K562 (cell line): ENCODE results near the gene RGS14. TPM values are rescaled to one million over a fixed set of nuclear protein-coding genes. Genes with fewer than 3 reads are reported as not detected.

Experiments
- ATAC-seq: fragments of 200-7000 bp; cut with Tn5 transposase; 3 replicates; pipeline ENCODE4 v1.9.1; 2020; ENCODE audit warnings: moderate library complexity
- Bru-seq: library from RNA; stranded (reverse); fragments of 400-500 nt; gene quantifications from one replicate; lab custom pipeline; 2021; lab: Mats Ljungman, UMichigan
- BruChase-seq, 2 experiments: library from RNA; stranded (reverse); fragments of 400-500 nt; gene quantifications; one replicate each; lab custom pipeline; 2021; lab: Mats Ljungman, UMichigan
- BruUV-seq: library from RNA; stranded (reverse); fragments of 400-500 nt; replicated peaks from 2 replicates; lab custom pipeline; 2021; lab: Mats Ljungman, UMichigan
- CTCF ChIA-PET: fragments of 300-600 bp; formaldehyde crosslinking; extraction: SDS; loops from one replicate; lab custom pipeline; 2021; ENCODE audit warnings: low intra/inter-chr PET ratio; lab: Yijun Ruan, JAX
- POLR2A ChIA-PET: fragments of 300-600, 350-650 bp; sonication (Branson Sonifier 250); formaldehyde crosslinking; extraction: SDS; loops from one replicate; lab custom pipeline; 2021; ENCODE audit warnings: antibody characterized with exemption, inconsistent platforms; lab: Yijun Ruan, JAX
- DNase-seq, 4 experiments: peaks; one replicate each; pipeline versions ENCODE4 v3.0.0 to v3.0.0-alpha.2; 2011 to 2018; ENCODE audit warnings: low spot score in 3 of 4, mixed read lengths in 3 of 4; ENCODE audit errors: extremely low read depth in 1 of 4
- FAIRE-seq: peaks from 2 replicates; lab custom pipeline; 2011; peaks lifted over from hg19 to GRCh38; lab: Jason Lieb, UNC
- H2AFZ ChIP-seq: 2 replicates; pipeline ENCODE4 v1.6.0; 2011; ENCODE audit warnings: low read depth, low read length, control low read depth, inconsistent platforms
- H3K27ac ChIP-seq: fragments of 200-600 bp; 3 replicates; pipeline ENCODE4 v1.8.0; 2011; ENCODE audit warnings: low read depth, mild to moderate bottlenecking, control low read depth, inconsistent platforms, low read length, moderate library complexity, mixed read lengths; ENCODE audit errors: extremely low read depth
- H3K27me3 ChIP-seq, 2 experiments: fragments of 300-600 bp in 1 of 2; 2 replicates in 1 of 2; 3 replicates in 1 of 2; pipeline versions ENCODE4 v1.6.0 to v1.8.0; 2011; ENCODE audit warnings: inconsistent platforms in 2 of 2, low read length in 2 of 2, mild to moderate bottlenecking in 1 of 2, mixed read lengths in 1 of 2, moderate library complexity in 1 of 2; ENCODE audit not compliant: control insufficient read depth in 2 of 2, insufficient read depth in 2 of 2
- H3K36me3 ChIP-seq: fragments of 300-600 bp; 3 replicates; pipeline ENCODE4 v1.8.0; 2011; ENCODE audit warnings: mild to moderate bottlenecking, low read length, inconsistent platforms; ENCODE audit not compliant: control insufficient read depth, insufficient read depth
- H3K4me1 ChIP-seq, 2 experiments: fragments of 200-600 bp in 1 of 2; replicated peaks in 1 of 2; 2 replicates in 1 of 2; 3 replicates in 1 of 2; pipeline versions ENCODE4 v1.5.1 to v1.8.0; 2011; ENCODE audit warnings: inconsistent platforms in 2 of 2, low read length in 2 of 2, mild to moderate bottlenecking in 1 of 2, mixed read lengths in 1 of 2, moderate library complexity in 1 of 2; ENCODE audit not compliant: control insufficient read depth in 2 of 2, insufficient read depth in 2 of 2
- H3K4me2 ChIP-seq: 2 replicates; pipeline ENCODE4 v1.6.1; 2011; ENCODE audit warnings: low read length, control low read depth, inconsistent platforms, mixed read lengths; ENCODE audit not compliant: insufficient read depth
- H3K4me3 ChIP-seq: fragments of 200-600 bp; sonication (generic), shearing (Covaris generic); 2 replicates; pipeline ENCODE4 v1.5.1; 2016; ENCODE audit warnings: control low read depth, inconsistent platforms
- H3K79me2 ChIP-seq: fragments of 200-600 bp; 3 replicates; pipeline ENCODE4 v1.8.0; 2011; ENCODE audit warnings: low read length, inconsistent platforms; ENCODE audit not compliant: control insufficient read depth, insufficient read depth
- H3K9ac ChIP-seq, 2 experiments: 2 replicates each; pipeline versions ENCODE4 v1.6.0 to v1.6.1; 2011; ENCODE audit warnings: low read depth in 2 of 2, low read length in 2 of 2, control low read depth in 1 of 2, inconsistent platforms in 1 of 2, mild to moderate bottlenecking in 1 of 2, mixed read lengths in 1 of 2; ENCODE audit not compliant: insufficient read depth in 1 of 2
- H3K9me1 ChIP-seq: one replicate; pipeline ENCODE4 v1.6.0; 2011; ENCODE audit warnings: inconsistent platforms, mild to moderate bottlenecking, low read length, moderate library complexity; ENCODE audit not compliant: control insufficient read depth, insufficient read depth
- H3K9me3 ChIP-seq: replicated peaks from 2 replicates; pipeline ENCODE4 v1.5.1; 2011; ENCODE audit warnings: low read depth, low read length, inconsistent platforms; ENCODE audit not compliant: control insufficient read depth, insufficient read depth
- H4K20me1 ChIP-seq: replicated peaks from 2 replicates; pipeline ENCODE4 v1.6.1; 2011; ENCODE audit warnings: low read length, inconsistent platforms, mixed read lengths; ENCODE audit not compliant: control insufficient read depth, insufficient read depth
- ATF7 ChIP-seq: fragments of 450-650 bp; IDR thresholded peaks from 2 replicates; pipeline ENCODE4 v1.7.1; 2014; ENCODE audit warnings: mild to moderate bottlenecking, moderate library complexity
- CSDE1 ChIP-seq, 2 experiments: fragments of 450-650 bp; IDR thresholded peaks; 2 replicates each; pipeline ENCODE4 v1.6.1; 2016; ENCODE audit warnings: mild to moderate bottlenecking in 1 of 2
- HNRNPL ChIP-seq: fragments of 200-400 bp; formaldehyde crosslinking; IDR thresholded peaks from 2 replicates; pipeline ENCODE4 v1.6.1; 2017; ENCODE audit warnings: low read depth, mild to moderate bottlenecking, low read length
- LCOR ChIP-seq: sonication (generic); formaldehyde crosslinking; IDR thresholded peaks from 2 replicates; pipeline ENCODE4 v1.8.0; 2022; ENCODE audit warnings: mild to moderate bottlenecking, missing genetic modification reagents
- NFIC ChIP-seq: fragments of 450-650 bp; IDR thresholded peaks from 2 replicates; pipeline ENCODE4 v1.6.1; 2017; ENCODE audit warnings: mild to moderate bottlenecking, inconsistent platforms
- NRF1 ChIP-seq, 2 experiments: fragments of 450-650 bp; IDR thresholded peaks in 1 of 2; conservative IDR thresholded peaks in 1 of 2; 2 replicates each; pipeline ENCODE4 v1.6.1; 2014; ENCODE audit warnings: mild to moderate bottlenecking in 2 of 2
- PPARD ChIP-seq: fragments of 250-450 bp; sonication (Bioruptor Pico); IDR thresholded peaks from 2 replicates; pipeline ENCODE4 v1.8.0; 2022; ENCODE audit warnings: inconsistent platforms, mild to moderate bottlenecking, moderate library complexity
- PREB ChIP-seq: sonication (generic); formaldehyde crosslinking; IDR thresholded peaks from 2 replicates; pipeline ENCODE4 v1.8.1; 2023; ENCODE audit warnings: mild to moderate bottlenecking, missing genetic modification reagents
- RBFOX2 ChIP-seq: fragments of 200-400 bp; formaldehyde crosslinking; IDR thresholded peaks from 2 replicates; pipeline ENCODE4 v1.6.1; 2017; ENCODE audit warnings: low read depth, mild to moderate bottlenecking, low read length, moderate library complexity
- SMARCA4 ChIP-seq: fragments of 450-650 bp; IDR thresholded peaks from 2 replicates; pipeline ENCODE4 v1.6.1; 2016
- SNIP1 ChIP-seq: fragments of 450-650 bp; IDR thresholded peaks from 2 replicates; pipeline ENCODE4 v1.7.1; 2017; ENCODE audit warnings: low read depth, mild to moderate bottlenecking
- TRIM25 ChIP-seq: fragments of 450-650 bp; IDR thresholded peaks from 2 replicates; pipeline ENCODE4 v1.7.0; 2016; ENCODE audit warnings: borderline replicate concordance
- ZNF133 ChIP-seq: fragments of 250-450 bp; sonication (Bioruptor Pico); IDR thresholded peaks from 2 replicates; pipeline ENCODE4 v1.4.0; 2020; ENCODE audit warnings: mild to moderate bottlenecking
- WGBS: fragments of 100-300 bp; shearing (Covaris generic); methylation state at CpG from one replicate; pipeline ENCODE4 v1.1.6; 2016; ENCODE audit warnings: low coverage, mixed read lengths; ENCODE audit not compliant: insufficient coverage; ENCODE audit errors: missing lambda C conversion rate; 5-methylcytosine and 5-hydroxymethylcytosine counted together
- in situ Hi-C: fragments of 300-500 bp; cut with MboI; formaldehyde crosslinking; loops from 4 replicates; pipeline ENCODE4 v1.15.0; 2018; ENCODE audit warnings: inconsistent platforms, mixed read lengths
- intact Hi-C: fragments of 100-400 bp; cut with micrococcal nuclease; formaldehyde crosslinking; loops from 2 replicates; pipeline ENCODE4 v1.14.2; 2022
- long read RNA-seq, 3 experiments: library from polyadenylated mRNA in 2 of 3; library from RNA in 1 of 3; unstranded in 2 of 3; stranded (forward) in 1 of 3; transcript quantifications; one replicate each; pipeline ENCODE4 v2.0.0, GENCODE V29; 2019 to 2022
- polyA minus RNA-seq, 3 experiments: library from RNA; depleted of rRNA, polyadenylated mRNA; stranded (reverse); fragments of >200 nt; gene quantifications; 2 replicates each; pipeline ENCODE4 v1.2.3, GENCODE V29; 2011
- polyA plus RNA-seq, 8 experiments: library from polyadenylated mRNA; depleted of rRNA in 4 of 8; stranded (reverse) in 5 of 8; unstranded in 3 of 8; fragments of >200 nt; fragmentation: Nextera tagmentation in 2 of 8; fragmentation: Illumina TruSeq in 1 of 8; extraction: Ambion mirVana in 2 of 8; extraction: Trizol in 1 of 8; gene quantifications; 2 replicates each; pipeline versions ENCODE4 v1.2.1 to v1.2.3, GENCODE V29; 2011 to 2014; ENCODE audit warnings: inconsistent platforms in 1 of 8, missing spikeins in 1 of 8
- total RNA-seq, 7 experiments: library from RNA; depleted of rRNA in 6 of 7; stranded (reverse); fragments of >200 nt in 6 of 7; fragmentation: Illumina TruSeq in 2 of 7; extraction: Trizol in 2 of 7; gene quantifications; 2 replicates each; pipeline versions ENCODE4 v1.2.1 to v1.2.3, GENCODE V29; 2011 to 2021; ENCODE audit warnings: low replicate concordance in 1 of 7

RGS14 gene
- total RNA-seq (2011; cell fraction: chromatin; rRNA removed; ENCODE audit: low replicate concordance): 35.8 and 98.9 TPM in 2 replicates
- 87.6 and 104 TPM in 2 replicates for total RNA-seq (2011; cell fraction: nucleolus; rRNA removed)
- total RNA-seq (2011; cell fraction: nucleoplasm; rRNA removed): 52.4 and 57.0 TPM in 2 replicates
- total RNA-seq (2014; rRNA removed) (63.1 and 86.1 TPM in 2 replicates), total RNA-seq (2014; rRNA removed; fragmentation: Illumina TruSeq; extraction: Trizol) (6.3 and 10.5 TPM in 2 replicates), total RNA-seq (2015; rRNA removed; fragmentation: Illumina TruSeq; extraction: Trizol) (34.5 and 38.8 TPM in 2 replicates), total RNA-seq (2021) (50.3 and 55.4 TPM in 2 replicates), polyA plus RNA-seq (2011; rRNA removed) (21.2 and 40.8 TPM in 2 replicates), polyA plus RNA-seq (2014; fragmentation: Illumina TruSeq; extraction: Trizol) (42.0 and 46.3 TPM in 2 replicates), polyA plus RNA-seq (2014; fragmentation: Nextera tagmentation; extraction: Ambion mirVana) (1 to 10 TPM in 1 of 2 experiments, under 1 TPM in 1; 0.28 to 1.3 TPM), polyA plus RNA-seq (2014; rRNA removed) (75.9 and 101 TPM in 2 replicates), polyA minus RNA-seq (2011; rRNA and poly(A)+ RNA removed) (11.5 and 13.6 TPM in 2 replicates), Bru-seq, nascent RNA (percentile 63 among the genes with signal in this experiment), BruChase-seq, experiment 1, labeled RNA remaining after a 2-hour chase (percentile 54 among the genes with signal in this experiment), BruChase-seq, experiment 2, labeled RNA remaining after a 6-hour chase (percentile 62 among the genes with signal in this experiment)
- polyA plus RNA-seq (2011; cell fraction: cytosol; rRNA removed): 54.2 and 98.9 TPM in 2 replicates
- 174 and 232 TPM in 2 replicates for polyA plus RNA-seq (2011; cell fraction: nucleus; rRNA removed)
- 40.9 and 53.0 TPM in 2 replicates for polyA plus RNA-seq (2012)
- 20.3 and 24.8 TPM in 2 replicates for polyA minus RNA-seq (2011; cell fraction: cytosol; rRNA and poly(A)+ RNA removed)
- polyA minus RNA-seq (2011; cell fraction: nucleus; rRNA and poly(A)+ RNA removed): 49.7 and 64.5 TPM in 2 replicates
- long read RNA-seq, experiment 1, transcript RGS14-202 (8 exons, 2,329 nt): major isoform, 53 of 213 reads
- long read RNA-seq, experiment 1, partial matches to known transcripts: 111 of 213 reads
- long read RNA-seq, experiment 1, other reads (novel, unspliced or antisense): 40 of 213 reads
- long read RNA-seq, experiment 2, partial matches to known transcripts: 23 of 44 reads
- long read RNA-seq, experiment 2, other reads (novel, unspliced or antisense): 16 of 44 reads
- long read RNA-seq, experiment 3, partial matches to known transcripts: 14 of 39 reads
- long read RNA-seq, experiment 3, other reads (novel, unspliced or antisense): 23 of 39 reads

- no peaks in the 10 kb centered on the region for H4K20me1 ChIP-seq
- in situ Hi-C loops (no loop called here), intact Hi-C loops (no loop called here)
- no peak within 1 kb of the TSS for H3K27ac ChIP-seq
- no peaks in the 10 kb centered on the region for H3K9me1 ChIP-seq
- H3K27me3 ChIP-seq: no peaks in the 10 kb centered on the region
- H3K4me1 ChIP-seq: peaks cover 9 to 34% of the 10 kb centered on the region in 2 experiments; a peak in 4 of 5 replicates
- POLR2A ChIA-PET: interaction anchor here (0.7 kb wide), 2 partner anchors 11 to 83 kb away, joined by 3 read pairs; no protein-coding TSS in a partner anchor
- no TSS peak for BruUV-seq
- peak within 1 kb of the TSS; percentile 16 for H3K4me3 ChIP-seq
- CTCF ChIA-PET: interaction anchor here (0.6 kb wide), 1 partner anchor 97 kb away, joined by 4 read pairs; no protein-coding TSS in a partner anchor
- H3K4me2 ChIP-seq: peak within 1 kb of the TSS; percentile 29
- H2AFZ ChIP-seq: peak within 1 kb of the TSS; percentile 92
- FAIRE-seq (peak; percentile 71), ATAC-seq (peak; percentile 62), DNase-seq (peak in 2 of 4 experiments; percentile 38 to 39)
- no peaks in the 10 kb centered on the region for H3K79me2 ChIP-seq
- peak within 1 kb of the TSS; percentile 10 to 83; a peak in 3 of 4 replicates for H3K9ac ChIP-seq
- 26% methylated on average over 33 of the region's 37 CpGs for WGBS
- no peaks in the 10 kb centered on the region for H3K36me3 ChIP-seq
- H3K9me3 ChIP-seq: 0 out of 2 replicates have a peak, but pooled peaks cover 3% of the 10 kb centered on the region
- TF ChIP-seq HNRNPL: no peak
- TF ChIP-seq NFIC: no peak
- TF ChIP-seq NRF1 (conservative IDR thresholded peaks at IDR 0.05 in 1 of 2, IDR thresholded peaks at IDR 0.05 in 1 of 2): peak; percentile 27 to 46; a peak in 2 of 4 replicates
- TF ChIP-seq LCOR (CRISPR knock-in tag): no peak
- TF ChIP-seq CSDE1 (IDR thresholded peaks at IDR 0.05): no peak
- no peak for TF ChIP-seq ZNF133
- peak; percentile 60 for TF ChIP-seq RBFOX2
- no peak for TF ChIP-seq PREB (CRISPR knock-in tag)
- no peak for TF ChIP-seq SNIP1
- no peak for TF ChIP-seq ATF7
- TF ChIP-seq SMARCA4: no peak
- no peak for TF ChIP-seq TRIM25
- no peak for TF ChIP-seq PPARD (CRISPR knock-in tag)
Measured at GRCh38 chr5:177357459-177358351, at the start of gene RGS14. Gene RGS14, plus strand, starts transcription at chr5:177357924. Its CDS starts 101 bp downstream, at chr5:177358025.
